ENCODE measurements around the gene GPR37L1.

- no peak for TF ChIP-seq EGR1 (IDR thresholded peaks at IDR 0.05; ENCODE audit: borderline replicate concordance, low read depth, low read length)
- TF ChIP-seq CTCF (IDR thresholded peaks at IDR 0.05; ENCODE audit: control extremely low read depth in 1 of 3, insufficient read depth in 1 of 3, low read depth in 1 of 3, low read length in 3 of 3), result no peak
- no peak for TF ChIP-seq EP300 (IDR thresholded peaks at IDR 0.05; ENCODE audit: borderline replicate concordance in 1 of 2, low read depth in 2 of 2, low read length in 2 of 2)
- no peak for TF ChIP-seq JUN (IDR thresholded peaks at IDR 0.05; ENCODE audit: low read depth, low read length)
- TF ChIP-seq POLR2A (IDR thresholded peaks at IDR 0.05; ENCODE audit: control extremely low read depth in 1 of 2, low read depth in 2 of 2, low read length in 2 of 2), result no peak
- TF ChIP-seq EZH2 (IDR thresholded peaks at IDR 0.05; ENCODE audit: low read depth, low read length, severe bottlenecking), result no peak
- no peak for TF ChIP-seq RNF2 (IDR thresholded peaks at IDR 0.05; ENCODE audit: borderline replicate concordance, low read depth, low read length, missing control alignments, poor library complexity, severe bottlenecking)
Measured at GRCh38 chr1:202134645-202135172, 12.0 kb downstream of the GPR37L1 start.
